ENCODE measurements around the gene ATP1A4. TPM values are rescaled to one million over a fixed set of nuclear protein-coding genes. Genes with fewer than 3 reads are reported as not detected.

ATP1A4 gene
- total and polyA plus RNA-seq, 2 experiments from 2014 or later: not detected

GRCh38 chr1:160137216-160137862, 14.1 kb upstream of the ATP1A4 start:
- 78 to 79% methylated on average over 8 of the region's 8 CpGs for WGBS, 2 experiments (ENCODE audit: low coverage in 1 of 2, low lambda C conversion rate in 2 of 2, missing lambda C conversion rate in 2 of 2)
- in situ Hi-C loops (cut with MboI): no loop called here

GRCh38 chr1:160139840-160140239, 11.6 kb upstream of the ATP1A4 start:
- DNase-seq: no peak
- H4K20me1 ChIP-seq (ENCODE audit: insufficient read depth): no peaks in the 10 kb centered on the region
- no peak overlapping the region for H3K4me2 ChIP-seq (ENCODE audit: unreplicated experiment)
- in situ Hi-C loops (cut with MboI): no loop called here
- H3K4me3 ChIP-seq: no peak overlapping the region
- H3F3A ChIP-seq (ENCODE audit: insufficient read depth): no peaks in the 10 kb centered on the region
- H3K27ac ChIP-seq: no peak overlapping the region
- no peak overlapping the region for H3K9ac ChIP-seq
- H3K9me2 ChIP-seq (ENCODE audit: insufficient read depth): no peaks in the 10 kb centered on the region
- WGBS, 2 experiments (ENCODE audit: low coverage in 1 of 2, low lambda C conversion rate in 2 of 2, missing lambda C conversion rate in 2 of 2): 87 to 88% methylated on average over 8 of the region's 8 CpGs
- H3K4me1 ChIP-seq (ENCODE audit: insufficient read depth): no peaks in the 10 kb centered on the region
- no peak overlapping the region for H2AFZ ChIP-seq
- no peaks in the 10 kb centered on the region for H3K79me2 ChIP-seq (ENCODE audit: insufficient read depth)
- no peaks in the 10 kb centered on the region for H3K9me3 ChIP-seq (ENCODE audit: low read depth)
- H3K36me3 ChIP-seq (ENCODE audit: low read depth): no peaks in the 10 kb centered on the region
- TF ChIP-seq EZH2 (IDR thresholded peaks at IDR 0.05; ENCODE audit: insufficient read depth, poor library complexity, severe bottlenecking) (no peak), EZH2phosphoT487 (IDR thresholded peaks at IDR 0.05; ENCODE audit: insufficient read depth, low read depth) (no peak)
- H3K27me3 ChIP-seq (replicated peaks; ENCODE audit: insufficient read depth): no peaks in the 10 kb centered on the region

More at GRCh38 chr1:160137216-160137862, 14.1 kb upstream of the ATP1A4 start:
- Histone ChIP-seq H3K27me3 (replicated peaks; ENCODE audit: insufficient read depth) (no peaks in the 10 kb centered on the region), H3K4me3 (no peak overlapping the region), H3K4me1 (ENCODE audit: insufficient read depth) (no peaks in the 10 kb centered on the region), H3K27ac (no peak overlapping the region), H3F3A (ENCODE audit: insufficient read depth) (no peaks in the 10 kb centered on the region), H2AFZ (no peak overlapping the region), H3K9ac (no peak overlapping the region), H3K79me2 (ENCODE audit: insufficient read depth) (no peaks in the 10 kb centered on the region), H3K9me3 (ENCODE audit: low read depth) (no peaks in the 10 kb centered on the region), H3K36me3 (ENCODE audit: low read depth) (no peaks in the 10 kb centered on the region), H4K20me1 (ENCODE audit: insufficient read depth) (no peaks in the 10 kb centered on the region), H3K4me2 (ENCODE audit: unreplicated experiment) (no peak overlapping the region), H3K9me2 (ENCODE audit: insufficient read depth) (no peaks in the 10 kb centered on the region)
- TF ChIP-seq EZH2phosphoT487 (IDR thresholded peaks at IDR 0.05; ENCODE audit: insufficient read depth, low read depth): no peak
- no peak for TF ChIP-seq EZH2 (IDR thresholded peaks at IDR 0.05; ENCODE audit: insufficient read depth, poor library complexity, severe bottlenecking)
- no peak for DNase-seq

DNA sequence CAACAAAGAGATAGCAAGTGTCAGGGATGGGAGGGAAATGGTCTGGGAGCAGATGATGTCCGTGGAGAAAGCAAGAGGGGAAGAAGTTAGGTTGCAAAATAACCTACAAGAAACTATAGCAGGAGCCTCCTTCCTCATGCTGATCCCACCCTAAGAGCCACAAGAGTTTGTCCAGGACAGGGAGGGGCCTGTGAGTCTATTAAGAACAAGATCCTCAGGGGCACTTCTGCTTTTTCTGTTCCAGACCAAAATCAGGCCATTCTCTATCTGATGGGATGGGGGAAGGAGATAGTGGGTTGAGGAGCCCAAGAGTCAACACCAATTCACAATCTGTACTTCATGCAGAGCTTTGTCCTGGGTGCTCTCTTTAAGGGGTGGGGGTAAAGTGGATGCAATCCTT, 7.7 kb upstream of the ATP1A4 start:
- in situ Hi-C loops (cut with MboI): no loop called here
- peaks cover 6% of the 10 kb centered on the region for H3F3A ChIP-seq (ENCODE audit: insufficient read depth)
- no peak overlapping the region for H2AFZ ChIP-seq
- H3K4me1 ChIP-seq (ENCODE audit: insufficient read depth): peaks cover 3% of the 10 kb centered on the region
- 0 to 19% methylated on average over 1 of the region's 1 CpG for WGBS, 2 experiments (ENCODE audit: low coverage in 1 of 2, low lambda C conversion rate in 2 of 2, missing lambda C conversion rate in 2 of 2)
- H3K9me3 ChIP-seq (ENCODE audit: low read depth): no peaks in the 10 kb centered on the region
- no peak overlapping the region for H3K4me3 ChIP-seq
- TF ChIP-seq EZH2phosphoT487 (IDR thresholded peaks at IDR 0.05; ENCODE audit: insufficient read depth, low read depth): no peak
- no peak for TF ChIP-seq EZH2 (IDR thresholded peaks at IDR 0.05; ENCODE audit: insufficient read depth, poor library complexity, severe bottlenecking)
- H3K9ac ChIP-seq: no peak overlapping the region
- H3K79me2 ChIP-seq (ENCODE audit: insufficient read depth): no peaks in the 10 kb centered on the region
- H3K27ac ChIP-seq: no peak overlapping the region
- H3K9me2 ChIP-seq (ENCODE audit: insufficient read depth): no peaks in the 10 kb centered on the region
- no peaks in the 10 kb centered on the region for H3K27me3 ChIP-seq (replicated peaks; ENCODE audit: insufficient read depth)
- H3K36me3 ChIP-seq (ENCODE audit: low read depth): no peaks in the 10 kb centered on the region
- DNase-seq: no peak
- no peak overlapping the region for H3K4me2 ChIP-seq (ENCODE audit: unreplicated experiment)
- H4K20me1 ChIP-seq (ENCODE audit: insufficient read depth): no peaks in the 10 kb centered on the region

- no peak overlapping the region for H3K4me3 ChIP-seq
- H2AFZ ChIP-seq: no peak overlapping the region
- H3K4me1 ChIP-seq (ENCODE audit: insufficient read depth): peaks cover 14% of the 10 kb centered on the region
- H3K27ac ChIP-seq: no peak overlapping the region
- in situ Hi-C loops (cut with MboI): no loop called here
- H4K20me1 ChIP-seq (ENCODE audit: insufficient read depth): no peaks in the 10 kb centered on the region
- no peaks in the 10 kb centered on the region for H3K36me3 ChIP-seq (ENCODE audit: low read depth)
- no peak overlapping the region for H3K9ac ChIP-seq
- H3K9me3 ChIP-seq (ENCODE audit: low read depth): no peaks in the 10 kb centered on the region
- no peak overlapping the region for H3K4me2 ChIP-seq (ENCODE audit: unreplicated experiment)
- H3K79me2 ChIP-seq (ENCODE audit: insufficient read depth): no peaks in the 10 kb centered on the region
- H3F3A ChIP-seq (ENCODE audit: insufficient read depth): peaks cover 17% of the 10 kb centered on the region
- no peaks in the 10 kb centered on the region for H3K9me2 ChIP-seq (ENCODE audit: insufficient read depth)
- TF ChIP-seq EZH2phosphoT487 (IDR thresholded peaks at IDR 0.05; ENCODE audit: insufficient read depth, low read depth): no peak
- TF ChIP-seq EZH2 (IDR thresholded peaks at IDR 0.05; ENCODE audit: insufficient read depth, poor library complexity, severe bottlenecking): no peak
- 67 to 72% methylated on average over 4 of the region's 4 CpGs for WGBS, 2 experiments (ENCODE audit: low coverage in 1 of 2, low lambda C conversion rate in 2 of 2, missing lambda C conversion rate in 2 of 2)
- DNase-seq: peak; percentile 50
- no peaks in the 10 kb centered on the region for H3K27me3 ChIP-seq (replicated peaks; ENCODE audit: insufficient read depth)
These were observed 6.5 kb upstream of the ATP1A4 start for GRCh38 chr1:160144921-160145320.
